K562 (cell line): ENCODE data around the gene PTRH1. TPM values are rescaled to one million over a fixed set of nuclear protein-coding genes. Genes with fewer than 3 reads are reported as not detected.
A peak's percentile ranks its signal among the peaks of the same experiment; 100 is the strongest.

Source experiments
- CSDE1 ChIP-seq, 2 experiments: fragments of 450-650 bp; IDR thresholded peaks; 2 replicates each; pipeline ENCODE4 v1.6.1; 2016; ENCODE audit warnings: mild to moderate bottlenecking in 1 of 2
- CTCF ChIP-seq, 3 experiments: IDR thresholded peaks in 2 of 3; conservative IDR thresholded peaks in 1 of 3; 2 replicates each; pipeline ENCODE4 v1.5.1; 2011 to 2012; ENCODE audit warnings: low read length in 3 of 3, mild to moderate bottlenecking in 3 of 3, control low read depth in 2 of 3, improper control_type of control experiment in 1 of 3, inconsistent platforms in 1 of 3, low read depth in 1 of 3, mixed read lengths in 1 of 3, moderate library complexity in 1 of 3; ENCODE audit not compliant: insufficient read depth in 2 of 3
- EWSR1 ChIP-seq: fragments of 450-650 bp; IDR thresholded peaks from 2 replicates; pipeline ENCODE4 v1.6.1; 2018; ENCODE audit warnings: borderline replicate concordance, mild to moderate bottlenecking, low read depth, moderate library complexity; ENCODE audit not compliant: partially characterized antibody
- FOSL1 ChIP-seq: fragments of 200-800 bp; sonication (Bioruptor generic); conservative IDR thresholded peaks from 2 replicates; pipeline ENCODE4 v1.6.1; 2016; ENCODE audit warnings: missing genetic modification characterization, missing compliant biosample characterization
- HEY1 ChIP-seq: fragments of 250-450 bp; sonication (Bioruptor Pico); IDR thresholded peaks from 2 replicates; pipeline ENCODE4 v1.5.0; 2020; ENCODE audit warnings: mild to moderate bottlenecking, moderate library complexity, borderline replicate concordance
- HOXB6 ChIP-seq: fragments of 250-450 bp; sonication (Bioruptor Pico); IDR thresholded peaks from 2 replicates; pipeline ENCODE4 v1.5.1; 2022; ENCODE audit warnings: mild to moderate bottlenecking, borderline replicate concordance
- JUND ChIP-seq, 2 experiments: IDR thresholded peaks; 2 replicates in 1 of 2; 3 replicates in 1 of 2; pipeline ENCODE4 v1.6.1; 2011; ENCODE audit warnings: borderline replicate concordance in 2 of 2, low read depth in 2 of 2, low read length in 2 of 2, improper control_type of control experiment in 1 of 2, missing biosample characterization in 1 of 2, missing genetic modification characterization in 1 of 2, missing genetic modification reagents in 1 of 2
- MEIS2 ChIP-seq: fragments of 450-650 bp; IDR thresholded peaks from 2 replicates; pipeline ENCODE4 v1.6.1; 2014; ENCODE audit warnings: mild to moderate bottlenecking; ENCODE audit not compliant: partially characterized antibody
- MXI1 ChIP-seq: IDR thresholded peaks from 2 replicates; pipeline ENCODE4 v1.6.1; 2011; ENCODE audit warnings: low read depth, mild to moderate bottlenecking, improper control_type of control experiment, low read length
- POU5F1 ChIP-seq: fragments of 150-350 bp; IDR thresholded peaks from 2 replicates; pipeline ENCODE4 v1.6.1; 2014; ENCODE audit warnings: borderline replicate concordance, low read length, low read depth, mild to moderate bottlenecking; ENCODE audit not compliant: partially characterized antibody
- RCOR1 ChIP-seq, 2 experiments: IDR thresholded peaks; 2 replicates each; pipeline ENCODE4 v1.6.1; 2012; ENCODE audit warnings: low read depth in 2 of 2, low read length in 2 of 2, borderline replicate concordance in 1 of 2, improper control_type of control experiment in 1 of 2
- SRSF9 ChIP-seq: fragments of 200-400 bp; formaldehyde crosslinking; IDR thresholded peaks from 2 replicates; pipeline ENCODE4 v1.6.1; 2017; ENCODE audit warnings: low read depth, low read length, borderline replicate concordance
- ZNF253 ChIP-seq: fragments of 250-450 bp; sonication (Bioruptor Pico); conservative IDR thresholded peaks from 2 replicates; pipeline ENCODE4 v1.6.1; 2021; ENCODE audit warnings: mild to moderate bottlenecking
- ZNF263 ChIP-seq: sonication (generic); formaldehyde crosslinking; IDR thresholded peaks from 2 replicates; pipeline ENCODE4 v1.8.0; 2022; ENCODE audit warnings: mild to moderate bottlenecking, missing genetic modification reagents, borderline replicate concordance
- ZNF830 ChIP-seq: fragments of 250-450 bp; sonication (Bioruptor Pico); IDR thresholded peaks from 2 replicates; pipeline ENCODE4 v1.5.0; 2021; ENCODE audit warnings: mild to moderate bottlenecking
- polyA plus RNA-seq, 8 experiments: library from polyadenylated mRNA; depleted of rRNA in 4 of 8; stranded (reverse) in 5 of 8; unstranded in 3 of 8; fragments of >200 nt; fragmentation: Nextera tagmentation in 2 of 8; fragmentation: Illumina TruSeq in 1 of 8; extraction: Ambion mirVana in 2 of 8; extraction: Trizol in 1 of 8; gene quantifications; 2 replicates each; pipeline versions ENCODE4 v1.2.1 to v1.2.3, GENCODE V29; 2011 to 2014; ENCODE audit warnings: inconsistent platforms in 1 of 8, missing spikeins in 1 of 8
- total RNA-seq, 7 experiments: library from RNA; depleted of rRNA in 6 of 7; stranded (reverse); fragments of >200 nt in 6 of 7; fragmentation: Illumina TruSeq in 2 of 7; extraction: Trizol in 2 of 7; gene quantifications; 2 replicates each; pipeline versions ENCODE4 v1.2.1 to v1.2.3, GENCODE V29; 2011 to 2021; ENCODE audit warnings: low replicate concordance in 1 of 7

Gene PTRH1
- total and polyA plus RNA-seq, 9 of the 15 experiments (the other 6 are each of a cell fraction or from before 2014, with no cell fraction given): 0.63 to 43.1 (median 5.7) TPM

GRCh38 chr9:127763918-127764384 is 48.5 kb upstream of the PTRH1 start (continued):
- TF ChIP-seq JUND (IDR thresholded peaks at IDR 0.05; ENCODE audit: borderline replicate concordance, low read depth, low read length) (peak; percentile 21; the same call in 1 of the 2 replicates), JUND (tag; IDR thresholded peaks at IDR 0.05; ENCODE audit: borderline replicate concordance, low read depth, low read length) (no peak; the same call in 2 of the 3 replicates), CTCF (IDR thresholded peaks at IDR 0.05 in 2 of 3, conservative IDR thresholded peaks at IDR 0.05 in 1 of 3; ENCODE audit: insufficient read depth in 2 of 3, low read depth in 1 of 3, low read length in 3 of 3) (peak; percentile 78 to 85 (median 84)), HEY1 (no peak), MEIS2 (peak; percentile 22), POU5F1 (no peak), RCOR1 (IDR thresholded peaks at IDR 0.05; ENCODE audit: borderline replicate concordance in 1 of 2, low read depth in 2 of 2, low read length in 2 of 2) (peak in 1 of 2 experiments; percentile 55; a peak in 1 of 4 replicates), EWSR1 (no peak), ZNF830 (CRISPR knock-in tag) (no peak), SRSF9 (no peak), ZNF253 (CRISPR knock-in tag) (no peak), MXI1 (no peak), CSDE1 (IDR thresholded peaks at IDR 0.05) (no peak), FOSL1 (no peak), ZNF263 (CRISPR knock-in tag) (peak; percentile 38; the same call in 1 of the 2 replicates), HOXB6 (CRISPR knock-in tag) (no peak)
